Putamen (tissue), 1 donor: ENCODE results near the gene PTPRG.

Experiments
- DNase-seq: peaks from one replicate; pipeline ENCODE4 v3.0.0-alpha.2; 2016; ENCODE audit warnings: low spot score

Gene PTPRG

DNA sequence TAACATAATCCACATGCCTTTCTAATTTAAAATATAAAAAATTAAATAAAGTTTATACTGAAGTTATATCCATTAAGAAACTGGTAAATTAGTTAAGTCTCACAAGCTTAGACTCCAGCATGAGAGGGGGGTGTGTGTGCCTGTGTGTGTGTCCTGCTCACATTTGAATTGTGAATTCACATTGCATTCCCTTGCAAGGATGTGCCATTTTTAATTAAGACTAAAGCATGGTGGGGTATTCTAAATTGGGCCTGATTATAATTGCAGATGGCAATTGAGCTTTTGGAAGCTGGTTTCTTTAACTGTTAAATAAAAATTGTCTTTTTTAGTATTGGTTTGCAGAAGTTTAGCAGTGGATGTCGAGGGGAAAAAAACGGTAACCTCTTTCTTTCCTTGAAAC, 56.9 kb downstream of the PTPRG start:
- no peak for DNase-seq

DNA sequence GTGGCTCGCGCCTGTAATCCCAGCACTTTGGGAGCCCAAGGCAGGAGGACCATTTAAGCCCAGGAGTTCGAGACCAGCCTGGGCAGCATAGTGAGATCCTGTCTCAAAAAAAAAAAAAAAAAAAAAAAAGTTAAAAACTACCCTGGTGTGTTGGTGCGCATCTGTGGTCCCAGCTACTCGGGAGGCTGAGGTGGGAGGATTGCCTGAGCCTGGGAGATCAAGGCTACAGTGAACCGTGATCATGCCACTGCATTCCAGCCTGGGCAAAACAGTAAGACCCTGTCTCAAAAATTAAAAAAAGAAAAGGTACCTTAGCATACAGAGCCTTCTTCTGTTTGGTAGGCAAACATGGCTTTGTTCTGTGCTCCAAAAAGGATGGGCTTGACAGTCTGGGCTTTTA, 57.5 kb downstream of the PTPRG start:
- DNase-seq, result no peak

DNA sequence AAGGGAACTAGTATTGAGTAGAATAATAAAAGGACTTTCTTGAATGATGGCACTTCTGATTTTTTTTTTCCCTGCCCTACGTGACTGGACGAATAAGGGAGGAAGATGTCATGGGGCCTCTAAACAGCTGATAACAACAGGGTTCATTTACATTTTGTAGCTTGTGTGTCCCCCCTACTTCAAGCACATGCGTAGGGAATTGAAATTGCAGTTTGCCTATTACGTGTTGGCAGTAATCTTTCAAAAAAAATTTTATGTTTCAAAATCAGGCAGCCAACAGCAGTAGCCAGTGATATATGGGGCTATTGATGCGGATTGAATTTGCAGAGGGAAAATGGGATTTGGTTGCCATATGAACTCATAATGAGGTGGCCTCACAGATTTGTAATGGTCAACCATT, 58.7 kb downstream of the PTPRG start:
- DNase-seq, result no peak

DNA sequence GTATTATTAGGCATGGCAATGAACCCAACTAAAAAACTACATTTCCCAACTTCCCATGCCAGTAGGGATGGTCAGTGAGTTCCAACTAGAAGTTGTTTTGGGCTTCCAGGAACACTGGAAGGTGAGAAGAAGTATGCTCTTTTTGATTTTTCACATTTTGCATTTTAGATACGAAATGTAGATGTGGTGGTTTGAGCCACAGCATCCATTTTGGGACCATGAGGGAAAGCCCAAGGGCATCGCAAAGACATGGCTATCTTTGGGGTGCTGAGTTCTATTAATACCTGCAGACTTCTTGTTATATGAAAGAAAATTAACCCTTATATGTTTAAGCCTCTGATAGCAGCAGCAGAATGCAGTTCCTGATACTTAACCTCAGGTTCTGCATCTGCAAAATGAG, 62.9 kb downstream of the PTPRG start:
- no peak for DNase-seq

DNA sequence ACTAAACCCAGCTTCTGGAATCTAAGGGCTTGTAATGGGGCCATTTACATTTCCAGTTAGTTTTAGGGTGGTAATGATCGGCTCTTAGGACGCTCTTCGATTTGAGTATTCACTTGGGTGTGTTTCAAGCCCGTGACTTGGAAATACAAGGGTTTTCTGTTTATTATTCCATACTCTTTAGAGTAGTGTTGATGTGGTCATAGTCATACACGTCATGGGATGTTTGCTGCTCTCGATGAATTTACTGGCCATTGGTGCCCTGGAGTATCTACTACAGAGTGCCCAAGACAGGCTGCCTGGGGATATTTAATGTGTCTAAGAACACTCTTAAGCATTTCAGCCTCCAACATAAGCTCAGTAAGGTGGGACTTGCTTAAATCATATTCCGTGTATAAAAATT, 64.1 kb downstream of the PTPRG start:
- DNase-seq, result no peak

DNA sequence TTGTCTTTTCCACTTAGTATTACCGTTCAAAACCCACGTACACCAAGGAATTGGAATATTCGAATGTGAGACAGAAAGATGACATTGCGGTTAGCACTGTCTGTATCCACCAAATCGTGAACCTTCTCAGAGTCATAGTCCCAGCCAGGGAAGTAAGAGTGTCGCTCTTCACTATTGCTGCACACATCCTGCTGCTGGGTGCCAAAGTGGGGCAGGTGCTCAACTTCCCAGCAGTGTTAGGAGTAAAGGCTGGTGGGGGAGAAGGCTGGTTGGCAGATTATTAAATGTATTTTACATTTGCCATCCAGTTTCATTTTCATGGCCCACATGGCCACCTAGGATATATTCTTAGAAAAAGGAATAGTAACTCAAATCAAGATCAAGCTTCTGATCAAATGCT, 65.1 kb downstream of the PTPRG start:
- no peak for DNase-seq

DNA sequence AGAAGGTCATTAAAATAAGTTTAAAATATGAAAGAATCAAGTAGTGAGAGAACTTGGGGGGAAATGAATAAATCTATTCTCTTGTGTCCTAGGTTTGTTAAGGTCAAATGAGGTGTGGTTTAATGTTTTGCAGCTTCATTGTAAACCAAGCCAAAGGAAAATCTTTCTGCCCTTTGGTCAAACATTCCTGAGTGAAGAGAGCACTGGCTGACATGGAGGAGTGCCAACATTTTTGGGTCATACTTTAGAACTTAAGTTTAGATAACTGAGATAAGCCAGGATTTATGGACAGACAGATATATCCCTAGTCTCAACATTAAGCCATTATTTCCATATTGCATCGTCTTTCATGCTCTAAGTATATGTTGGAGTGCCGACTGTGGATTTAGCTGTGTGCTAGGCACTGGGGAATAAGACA, 66.4 kb downstream of the PTPRG start:
- DNase-seq, result no peak

DNA sequence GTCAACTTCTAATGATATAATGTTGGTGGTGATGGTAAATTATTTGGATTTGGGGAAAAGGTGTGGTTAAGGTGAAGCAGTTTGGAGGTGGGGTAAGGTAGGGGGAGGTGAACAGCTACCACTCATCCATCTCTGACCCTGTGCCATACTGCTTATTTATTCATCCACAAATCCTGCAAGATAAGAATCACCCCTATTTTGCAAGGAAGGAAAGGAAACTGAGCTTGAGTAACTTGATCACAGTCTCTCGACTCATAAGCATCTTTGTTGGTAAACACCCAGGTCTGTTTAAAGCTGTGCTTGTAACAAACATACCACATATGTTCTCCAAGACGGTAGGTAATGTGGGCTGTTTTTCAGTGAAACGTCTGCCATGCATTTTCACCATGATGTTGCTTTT, 67.3 kb downstream of the PTPRG start:
- DNase-seq, result no peak

DNA sequence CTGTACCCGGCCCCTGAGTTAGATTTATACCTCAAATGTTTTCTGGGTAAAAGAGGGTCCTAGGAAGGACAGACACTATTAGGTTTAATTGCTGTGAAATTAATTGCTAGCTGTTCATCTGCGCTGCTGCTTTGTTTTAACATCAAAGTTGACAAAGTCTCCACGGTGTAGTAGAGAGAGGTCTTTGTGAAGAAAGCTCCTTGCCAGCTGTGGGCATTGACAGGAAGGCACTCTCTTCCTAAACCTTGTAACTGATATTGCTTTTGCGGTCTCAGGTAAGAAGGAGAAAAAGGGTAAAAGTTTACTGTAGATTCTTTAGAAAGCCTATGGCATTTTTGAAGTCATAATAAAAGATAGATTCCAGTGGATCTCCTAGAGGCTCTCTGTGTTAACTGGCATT, 68.1 kb downstream of the PTPRG start:
- DNase-seq, result no peak

DNA sequence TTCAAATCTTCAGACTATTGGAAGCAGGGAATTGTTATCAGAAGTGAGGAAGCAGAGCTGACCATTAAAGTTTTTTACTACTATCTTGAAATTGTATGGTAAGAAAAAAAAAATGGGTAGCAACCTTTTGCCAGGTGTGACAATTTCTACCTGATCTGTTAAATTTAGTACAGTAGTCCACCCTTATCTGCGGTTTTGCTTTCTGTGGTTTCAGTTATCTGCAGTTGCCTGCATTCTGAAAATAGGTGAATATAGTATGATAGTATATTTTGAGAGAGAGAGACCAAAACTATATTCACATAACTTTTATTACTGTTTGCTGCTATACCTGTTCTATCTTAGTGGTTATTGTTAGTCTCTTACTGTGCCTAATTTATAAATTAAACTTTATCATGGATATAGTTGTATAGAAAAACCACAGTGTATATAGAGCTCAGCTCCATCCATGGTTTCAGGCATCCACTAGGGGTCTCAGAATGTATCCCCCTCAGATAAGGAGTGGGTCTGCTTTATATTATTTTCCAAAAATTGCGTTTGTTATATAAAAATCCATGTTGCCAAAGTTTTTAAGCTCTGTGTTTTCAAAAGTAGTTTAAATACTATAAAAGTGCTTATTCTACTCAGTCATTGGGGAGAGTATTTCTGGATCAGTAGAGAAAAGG, 69.9 kb downstream of the PTPRG start:
- DNase-seq, result no peak

DNA sequence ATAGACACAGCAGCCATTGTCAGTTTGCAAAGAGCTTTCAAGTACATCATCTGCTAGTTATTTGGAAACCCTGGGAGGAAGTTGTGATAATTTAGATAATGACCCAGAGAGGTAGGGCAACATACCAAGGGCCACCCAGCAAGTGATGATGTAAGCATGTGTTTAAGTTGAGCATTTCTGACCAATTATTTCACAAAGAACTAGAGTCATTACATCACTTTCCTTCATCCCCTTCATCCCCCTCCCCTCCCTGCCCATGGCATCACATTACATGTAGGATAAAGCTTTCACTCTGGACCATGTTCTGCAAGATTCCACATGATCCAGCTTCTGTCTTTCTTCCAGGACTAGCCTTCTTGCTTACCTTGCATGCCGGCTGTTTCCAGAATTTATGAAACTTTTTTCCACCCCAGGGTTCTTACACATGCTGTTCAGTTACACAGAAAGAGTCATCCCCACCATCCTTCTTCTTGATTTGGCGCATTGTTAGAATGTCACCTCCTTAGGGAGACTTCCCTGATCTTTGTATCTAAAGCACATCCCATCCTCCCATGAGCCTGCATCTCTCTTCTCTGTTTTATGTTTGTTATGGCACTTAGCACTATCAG, 71.3 kb downstream of the PTPRG start:
- no peak for DNase-seq

DNA sequence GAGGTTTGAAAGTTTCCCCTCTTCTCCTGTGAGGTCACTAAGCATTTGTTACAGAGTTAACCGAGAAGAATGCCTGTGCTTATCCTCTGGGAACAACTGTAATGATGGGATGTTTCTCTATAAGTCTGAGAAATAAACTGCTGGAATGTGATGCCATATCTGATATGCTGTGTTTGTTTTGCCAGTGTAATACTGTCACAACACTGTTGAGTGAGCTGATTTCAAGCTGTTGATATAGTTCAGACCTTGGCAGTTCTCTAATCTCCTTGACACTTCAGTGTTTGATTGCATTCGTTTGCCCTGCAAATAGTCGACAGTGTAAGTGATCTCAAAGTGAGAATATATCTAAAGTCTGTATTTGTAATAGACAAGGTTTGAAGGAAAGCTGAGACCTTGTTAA, 73.3 kb downstream of the PTPRG start:
- no peak for DNase-seq

DNA sequence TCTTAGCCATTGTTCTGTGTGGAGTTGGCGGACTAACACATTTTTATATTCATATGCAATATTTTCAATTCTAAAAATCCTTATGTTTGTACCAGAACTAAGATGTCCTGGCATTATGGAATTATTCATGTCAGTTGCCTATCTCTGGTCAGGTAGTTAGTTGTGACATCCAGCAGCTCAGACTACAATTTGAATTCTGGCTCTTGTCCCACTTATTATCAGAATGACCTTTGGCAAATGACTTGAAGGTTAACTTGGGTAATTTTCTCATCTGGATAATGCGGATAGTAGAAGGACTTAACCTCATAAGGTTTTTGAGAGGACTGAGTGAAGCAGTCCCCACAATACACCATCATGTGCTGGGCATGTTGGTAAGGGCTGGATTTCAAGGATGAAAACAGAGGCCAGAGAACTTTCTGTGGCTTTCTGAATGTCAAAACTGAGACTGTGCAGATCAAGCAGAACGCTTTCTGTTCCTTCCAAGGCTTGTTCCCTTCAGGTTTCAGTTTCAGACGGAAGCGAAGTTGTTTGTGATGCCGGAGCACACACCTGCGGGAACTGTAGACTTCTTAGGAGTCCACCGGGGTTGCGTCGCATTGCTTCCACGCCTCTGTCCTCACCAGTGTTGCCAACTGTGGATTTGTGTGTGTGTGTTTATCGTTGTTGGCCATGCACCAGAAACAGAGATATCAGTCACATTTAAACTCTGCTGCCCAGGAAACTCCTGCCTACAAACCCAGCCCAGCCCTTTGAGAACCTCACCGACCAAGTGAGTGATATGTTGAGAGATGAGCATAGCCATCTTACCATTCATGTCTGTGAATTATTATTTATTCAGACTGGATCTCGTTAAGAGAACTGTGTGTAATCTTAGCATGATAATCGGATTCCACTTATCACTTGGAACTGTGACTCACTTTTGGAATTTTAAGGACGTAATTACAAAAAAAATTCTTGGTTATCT, 76.0 kb downstream of the PTPRG start:
- no peak for DNase-seq

DNA sequence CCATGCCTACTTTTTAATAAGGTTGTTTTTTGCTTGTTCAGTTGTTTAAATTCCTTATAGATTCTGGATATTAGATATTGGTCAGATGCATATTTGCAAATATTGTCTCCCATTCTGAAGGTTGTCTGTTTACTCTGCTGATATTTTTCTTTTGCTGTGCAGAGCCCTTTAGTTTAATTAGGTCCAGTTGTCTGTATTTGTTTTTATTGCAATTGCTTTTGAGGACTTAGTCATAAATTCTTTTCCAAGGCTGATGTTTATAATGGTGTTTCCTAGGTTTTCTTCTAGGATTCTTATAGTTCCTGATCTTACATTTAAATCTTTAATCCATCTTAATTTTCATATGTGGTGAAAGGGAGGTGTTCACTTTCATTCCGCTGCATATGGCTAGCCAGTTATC, 77.4 kb downstream of the PTPRG start:
- no peak for DNase-seq

DNA sequence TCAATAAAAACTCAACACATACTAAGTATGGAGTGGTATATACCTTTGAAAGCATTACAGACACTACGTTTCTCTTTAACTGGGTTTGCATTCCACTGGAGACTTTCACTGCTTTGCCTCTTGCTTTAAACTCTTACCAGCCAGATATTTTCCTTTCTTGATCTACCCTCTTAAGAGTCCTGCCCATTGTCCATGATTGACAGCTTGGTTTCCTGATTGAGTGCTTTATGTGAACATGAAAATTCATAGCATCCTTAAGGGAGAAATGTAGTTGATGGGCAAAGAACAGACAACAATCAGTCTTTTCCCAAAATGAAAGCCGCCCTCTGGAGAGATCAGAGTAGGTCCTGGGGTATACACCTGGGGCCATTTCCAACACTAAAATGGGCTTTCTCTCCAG, 78.6 kb downstream of the PTPRG start:
- DNase-seq, result no peak

DNA sequence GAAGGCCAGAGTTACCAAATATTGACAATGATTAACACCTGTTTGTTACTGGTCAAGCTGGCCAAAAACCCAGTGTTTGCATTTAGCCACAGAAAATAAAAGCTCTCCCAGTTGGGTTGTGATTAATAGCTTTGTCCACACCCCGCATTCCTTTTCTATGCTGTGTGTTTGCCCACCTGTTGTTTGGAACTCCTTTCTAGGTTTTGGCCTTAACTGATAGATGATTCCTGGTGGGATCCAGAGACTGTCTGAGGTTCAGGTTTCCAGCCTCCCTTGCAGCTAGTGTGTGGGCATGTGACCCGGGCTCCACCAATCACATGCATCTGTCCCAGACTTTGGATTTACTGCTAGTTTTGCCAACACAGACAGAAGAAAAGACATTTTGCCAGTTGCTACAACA, 83.8 kb downstream of the PTPRG start:
- no peak for DNase-seq

DNA sequence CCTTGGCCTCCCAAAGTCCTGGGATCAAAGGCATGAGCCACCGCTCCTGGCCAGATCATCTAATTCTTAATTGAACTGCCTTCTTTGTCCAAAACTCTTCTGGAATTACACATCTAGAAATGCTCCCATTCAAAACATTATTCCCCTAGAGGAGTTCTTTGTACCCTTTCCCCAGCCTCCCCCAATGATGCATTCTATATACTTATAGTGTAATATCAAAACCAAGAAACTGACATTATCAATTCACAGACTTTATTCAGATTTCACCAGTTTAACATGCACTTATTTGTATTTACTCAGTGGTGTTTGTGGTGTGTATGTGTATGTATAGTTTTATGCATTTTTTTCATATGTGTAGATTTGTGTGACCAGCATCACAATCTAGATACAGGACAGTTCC, 85.0 kb downstream of the PTPRG start:
- DNase-seq, result no peak

DNA sequence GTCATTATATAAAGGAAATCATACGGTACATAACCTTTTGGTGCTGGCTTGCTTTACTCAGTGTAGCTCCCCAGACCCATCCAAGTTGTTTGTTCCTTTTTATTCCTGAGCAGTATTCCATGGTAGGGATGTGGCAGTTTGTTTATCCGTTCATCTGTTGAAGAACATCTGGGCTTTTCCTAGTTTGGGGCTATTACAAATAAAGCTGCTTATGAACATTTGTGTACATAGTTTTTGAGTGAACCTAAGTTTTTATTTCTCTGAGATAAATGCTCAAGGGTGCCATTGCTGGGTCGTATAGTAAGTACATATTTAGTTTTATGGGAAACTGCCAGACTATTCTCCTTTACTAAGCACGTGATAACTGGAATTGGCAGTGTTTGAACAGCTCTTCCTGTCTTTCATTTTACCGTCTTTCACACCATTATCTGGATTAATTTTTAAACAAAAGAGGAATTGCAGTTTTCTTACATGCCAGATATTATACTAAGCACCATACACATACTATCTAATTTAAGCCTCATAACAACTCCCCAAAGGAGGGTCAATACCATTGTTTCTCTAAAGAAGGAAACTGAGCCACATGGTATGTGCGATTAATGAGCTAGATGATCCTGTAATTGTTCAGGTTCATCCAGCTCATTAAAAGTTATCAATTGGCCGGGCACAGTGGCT, 85.6 kb downstream of the PTPRG start:
- DNase-seq, result no peak

DNA sequence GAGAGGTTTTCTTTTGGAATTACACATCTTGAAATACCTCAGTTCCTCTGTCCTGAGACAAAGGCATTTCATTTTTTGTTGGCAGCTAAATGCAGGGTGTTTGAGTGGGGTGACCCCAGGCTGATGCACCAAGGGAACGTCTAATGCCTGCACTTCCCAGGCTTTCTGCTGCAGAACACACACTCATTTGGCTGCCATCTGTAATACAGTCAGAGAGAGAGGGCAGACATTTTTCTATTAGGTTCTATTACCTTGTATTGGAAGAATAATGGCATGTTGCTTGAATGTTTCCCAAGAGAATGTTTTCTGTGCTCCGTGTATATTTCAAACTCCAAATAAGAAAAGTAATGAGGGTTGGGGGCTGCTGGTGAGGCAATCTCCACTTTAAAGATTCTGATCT, 87.1 kb downstream of the PTPRG start:
- DNase-seq, result no peak

DNA sequence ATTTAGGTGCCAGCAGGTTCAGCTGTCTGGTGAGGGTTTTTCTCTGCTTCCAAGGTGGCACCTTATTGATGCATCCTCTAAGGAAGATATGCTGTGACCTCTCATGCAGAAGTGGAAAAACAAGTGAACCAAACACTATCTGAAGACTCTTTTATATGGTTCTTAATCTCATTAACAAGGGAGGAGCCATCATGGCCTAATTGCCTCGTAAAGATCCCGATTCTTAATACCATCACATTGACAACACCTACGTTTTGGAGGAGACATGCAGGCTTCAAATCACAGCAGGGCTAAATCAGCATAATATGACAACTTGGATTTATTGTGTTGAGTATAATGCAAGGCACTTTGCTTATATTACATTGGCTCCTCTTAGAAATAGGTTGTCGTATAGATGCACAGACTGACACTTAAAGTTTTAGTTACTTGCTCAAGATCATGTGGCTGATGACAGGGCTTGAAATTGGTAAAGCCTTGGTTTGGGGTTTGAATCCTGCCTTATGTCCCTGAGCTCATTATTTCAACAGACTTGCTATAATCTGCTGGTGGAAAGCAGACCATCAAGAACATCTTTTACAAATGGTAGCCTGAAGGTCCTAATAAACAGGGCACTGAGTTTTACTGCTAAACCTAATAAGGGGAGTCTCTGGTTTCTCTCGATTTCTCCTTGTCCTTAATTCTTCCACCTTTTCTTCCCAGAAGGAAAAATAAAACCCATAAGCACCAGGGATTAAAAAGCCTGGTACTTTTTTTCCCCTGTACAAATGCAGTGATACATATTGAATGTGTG, 88.2 kb downstream of the PTPRG start:
- DNase-seq, result no peak

DNA sequence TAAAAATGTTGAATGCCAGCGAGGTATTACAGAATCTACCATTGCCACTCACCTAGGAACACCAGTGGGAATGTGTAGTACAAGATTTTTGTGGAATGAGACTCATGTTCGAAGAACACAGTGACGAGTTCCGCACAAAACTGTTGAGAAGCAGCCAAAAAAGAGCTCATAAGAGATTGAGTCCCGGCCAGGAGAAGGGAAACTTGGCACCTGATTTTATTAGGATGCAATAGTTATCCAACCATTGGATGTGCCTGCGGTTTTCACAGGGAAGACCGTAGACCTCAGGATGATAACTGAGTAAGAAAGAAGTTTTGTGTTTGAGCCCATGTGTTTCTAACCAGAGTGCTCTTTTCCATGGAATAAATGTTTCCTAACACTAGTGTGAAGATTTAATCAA, 88.9 kb downstream of the PTPRG start:
- DNase-seq, result no peak
